Mesenchymal stem cell (in vitro differentiated cells and primary cell): Measurements from ENCODE around the gene C5orf46.

Source experiments
- DNase-seq: peaks from one replicate; pipeline ENCODE4 v3.0.0-alpha.2; 2013
- H2AFZ ChIP-seq: one replicate; pipeline ENCODE4 v1.6.1; 2013; ENCODE audit warnings: low read depth, mild to moderate bottlenecking, control low read depth, inconsistent platforms, low read length, moderate library complexity
- H2AK5ac ChIP-seq: 2 replicates; pipeline ENCODE4 v1.6.1; 2013; ENCODE audit warnings: low read length, moderate library complexity, mild to moderate bottlenecking, inconsistent platforms; ENCODE audit not compliant: severe bottlenecking
- H2BK120ac ChIP-seq: one replicate; pipeline ENCODE4 v1.6.1; 2013; ENCODE audit warnings: low read depth, mild to moderate bottlenecking, inconsistent platforms, low read length, moderate library complexity
- H2BK12ac ChIP-seq, 2 experiments: one replicate each; pipeline ENCODE4 v1.6.1; 2013; ENCODE audit warnings: inconsistent platforms in 2 of 2, low read length in 2 of 2, mild to moderate bottlenecking in 2 of 2, moderate library complexity in 2 of 2, control low read depth in 1 of 2
- H2BK15ac ChIP-seq: one replicate; pipeline ENCODE4 v1.6.1; 2013; ENCODE audit warnings: mild to moderate bottlenecking, low read depth, inconsistent platforms; ENCODE audit not compliant: poor library complexity, severe bottlenecking
- H2BK5ac ChIP-seq: 2 replicates; pipeline ENCODE4 v1.6.1; 2013; ENCODE audit warnings: low read depth, mild to moderate bottlenecking, low read length, control low read depth, inconsistent platforms; ENCODE audit not compliant: poor library complexity, severe bottlenecking
- H3K14ac ChIP-seq, 2 experiments: one replicate each; pipeline ENCODE4 v1.6.1; 2013; ENCODE audit warnings: inconsistent platforms in 2 of 2, low read length in 2 of 2, control low read depth in 1 of 2, mild to moderate bottlenecking in 1 of 2, moderate library complexity in 1 of 2
- H3K18ac ChIP-seq, 2 experiments: one replicate each; pipeline ENCODE4 v1.6.1; 2013; ENCODE audit warnings: inconsistent platforms in 2 of 2, low read length in 2 of 2, control low read depth in 1 of 2, low read depth in 1 of 2, mild to moderate bottlenecking in 1 of 2
- H3K23ac ChIP-seq, 2 experiments: one replicate each; pipeline ENCODE4 v1.6.1; 2013; ENCODE audit warnings: inconsistent platforms in 2 of 2, low read length in 2 of 2, mild to moderate bottlenecking in 2 of 2, moderate library complexity in 2 of 2, control low read depth in 1 of 2
- H3K27ac ChIP-seq: 2 replicates; pipeline ENCODE4 v1.5.1; 2013; ENCODE audit warnings: mild to moderate bottlenecking, moderate library complexity, low read length, control low read depth, inconsistent platforms; ENCODE audit not compliant: poor library complexity, severe bottlenecking
- H3K27me3 ChIP-seq, 2 experiments: 2 replicates each; pipeline versions ENCODE4 v1.6.1 to v1.7.0; 2013; ENCODE audit warnings: low read length in 2 of 2, mild to moderate bottlenecking in 2 of 2, moderate library complexity in 2 of 2, control low read depth in 1 of 2, inconsistent platforms in 1 of 2; ENCODE audit not compliant: control insufficient read depth in 1 of 2, insufficient read depth in 1 of 2
- H3K36me3 ChIP-seq, 2 experiments: 2 replicates each; pipeline versions ENCODE4 v1.6.1 to v1.7.0; 2013; ENCODE audit warnings: low read length in 2 of 2, control low read depth in 1 of 2, inconsistent platforms in 1 of 2, low read depth in 1 of 2, mild to moderate bottlenecking in 1 of 2; ENCODE audit not compliant: insufficient read depth in 2 of 2, control insufficient read depth in 1 of 2
- H3K4ac ChIP-seq, 2 experiments: one replicate each; pipeline ENCODE4 v1.6.1; 2013; ENCODE audit warnings: inconsistent platforms in 2 of 2, low read length in 2 of 2, mild to moderate bottlenecking in 2 of 2, moderate library complexity in 2 of 2, control low read depth in 1 of 2, low read depth in 1 of 2
- H3K4me1 ChIP-seq: 2 replicates; pipeline ENCODE4 v1.6.1; 2013; ENCODE audit warnings: low read depth, low read length, control low read depth; ENCODE audit not compliant: control insufficient read depth, insufficient read depth
- H3K4me2 ChIP-seq: 2 replicates; pipeline ENCODE4 v1.6.1; 2013; ENCODE audit warnings: low read length, mild to moderate bottlenecking, inconsistent platforms; ENCODE audit not compliant: poor library complexity, severe bottlenecking
- H3K4me3 ChIP-seq, 2 experiments: 2 replicates each; pipeline versions ENCODE4 v1.5.1 to v1.7.0; 2013; ENCODE audit warnings: low read length in 2 of 2, mild to moderate bottlenecking in 2 of 2, control low read depth in 1 of 2, low read depth in 1 of 2; ENCODE audit not compliant: insufficient read depth in 1 of 2
- H3K79me1 ChIP-seq: replicated peaks from 2 replicates; pipeline ENCODE4 v1.6.1; 2013; ENCODE audit warnings: mild to moderate bottlenecking, control low read depth, low read length, inconsistent platforms; ENCODE audit not compliant: poor library complexity, severe bottlenecking
- H3K9ac ChIP-seq: 2 replicates; pipeline ENCODE4 v1.7.0; 2013; ENCODE audit warnings: mild to moderate bottlenecking, low read length, moderate library complexity
- H3K9me3 ChIP-seq: 2 replicates; pipeline ENCODE4 v1.7.0; 2013; ENCODE audit warnings: mild to moderate bottlenecking, low read length; ENCODE audit not compliant: control insufficient read depth
- H4K8ac ChIP-seq: one replicate; pipeline ENCODE4 v1.6.1; 2013; ENCODE audit warnings: inconsistent platforms, mild to moderate bottlenecking, low read length, moderate library complexity
- H4K91ac ChIP-seq: one replicate; pipeline ENCODE4 v1.6.1; 2013; ENCODE audit warnings: mild to moderate bottlenecking, low read length, inconsistent platforms
- WGBS: methylation state at CpG from one replicate; pipeline ENCODE4 v1.1.7; 2013; ENCODE audit warnings: mixed read lengths; 5-methylcytosine and 5-hydroxymethylcytosine counted together

C5orf46 gene

GRCh38 chr5:147904110-147904509 is 2.2 kb downstream of the C5orf46 start:
- 93% methylated on average over 4 of the region's 4 CpGs for WGBS
- Histone ChIP-seq H2BK120ac (no peak overlapping the region), H2BK15ac (no peak overlapping the region), H3K4me1 (no peaks in the 10 kb centered on the region), H3K4me3 (no peak overlapping the region), H3K9me3 (no peaks in the 10 kb centered on the region), H3K27me3 (no peaks in the 10 kb centered on the region), H3K14ac (no peak overlapping the region), H2BK12ac (no peak overlapping the region), H3K4me2 (no peak overlapping the region), H3K27ac (no peak overlapping the region), H3K23ac (no peak overlapping the region), H2AFZ (no peak overlapping the region), H2AK5ac (no peak overlapping the region), H4K8ac (no peak overlapping the region), H4K91ac (no peak overlapping the region), H2BK5ac (no peak overlapping the region), H3K79me1 (no peaks in the 10 kb centered on the region), H3K18ac (no peak overlapping the region), H3K36me3 (no peaks in the 10 kb centered on the region), H3K9ac (no peak overlapping the region), H3K4ac (no peak overlapping the region)
- no peak for DNase-seq

GRCh38 chr5:147902609-147903115 is 3.7 kb downstream of the C5orf46 start:
- H3K36me3 ChIP-seq: no peaks in the 10 kb centered on the region
- no peak overlapping the region for H3K4me3 ChIP-seq
- H3K27ac ChIP-seq: no peak overlapping the region
- no peak overlapping the region for H4K91ac ChIP-seq
- H2AK5ac ChIP-seq: no peak overlapping the region
- no peak for DNase-seq
- no peak overlapping the region for H3K9ac ChIP-seq
- no peak overlapping the region for H3K4ac ChIP-seq
- no peaks in the 10 kb centered on the region for H3K27me3 ChIP-seq
- no peak overlapping the region for H3K23ac ChIP-seq
- H3K4me1 ChIP-seq: no peaks in the 10 kb centered on the region
- no peak overlapping the region for H3K18ac ChIP-seq
- no peak overlapping the region for H2AFZ ChIP-seq
- no peak overlapping the region for H3K14ac ChIP-seq
- no peak overlapping the region for H2BK120ac ChIP-seq
- H4K8ac ChIP-seq: no peak overlapping the region
- H2BK15ac ChIP-seq: no peak overlapping the region
- no peaks in the 10 kb centered on the region for H3K9me3 ChIP-seq
- H3K79me1 ChIP-seq: no peaks in the 10 kb centered on the region
- no peak overlapping the region for H2BK12ac ChIP-seq
- no peak overlapping the region for H3K4me2 ChIP-seq
- no peak overlapping the region for H2BK5ac ChIP-seq

- no peak overlapping the region for H2BK120ac ChIP-seq
- no peak overlapping the region for H2BK5ac ChIP-seq
- H3K4ac ChIP-seq: no peak overlapping the region
- no peak overlapping the region for H2BK12ac ChIP-seq
- H3K4me2 ChIP-seq: no peak overlapping the region
- no peaks in the 10 kb centered on the region for H3K27me3 ChIP-seq
- no peak overlapping the region for H3K9ac ChIP-seq
- no peak overlapping the region for H2AFZ ChIP-seq
- H2AK5ac ChIP-seq: no peak overlapping the region
- no peak overlapping the region for H4K91ac ChIP-seq
- no peak overlapping the region for H3K23ac ChIP-seq
- H3K4me3 ChIP-seq: no peak overlapping the region
- no peak for DNase-seq
- no peak overlapping the region for H3K27ac ChIP-seq
- WGBS: 72% methylated on average over 12 of the region's 12 CpGs
- H2BK15ac ChIP-seq: no peak overlapping the region
- no peaks in the 10 kb centered on the region for H3K4me1 ChIP-seq
- no peaks in the 10 kb centered on the region for H3K36me3 ChIP-seq
- H3K79me1 ChIP-seq: no peaks in the 10 kb centered on the region
- H3K9me3 ChIP-seq: no peaks in the 10 kb centered on the region
- no peak overlapping the region for H3K14ac ChIP-seq
- H4K8ac ChIP-seq: no peak overlapping the region
- H3K18ac ChIP-seq: no peak overlapping the region
Observed at GRCh38 chr5:147901599-147902039, 4.7 kb downstream of the C5orf46 start.

GRCh38 chr5:147898875-147899401 is 7.4 kb downstream of the C5orf46 start:
- H2BK12ac ChIP-seq: no peak overlapping the region
- no peaks in the 10 kb centered on the region for H3K79me1 ChIP-seq
- no peak overlapping the region for H4K91ac ChIP-seq
- no peak overlapping the region for H2BK15ac ChIP-seq
- H2AFZ ChIP-seq: no peak overlapping the region
- H3K18ac ChIP-seq: no peak overlapping the region
- H3K4me1 ChIP-seq: no peaks in the 10 kb centered on the region
- no peak overlapping the region for H2BK120ac ChIP-seq
- no peak overlapping the region for H3K9ac ChIP-seq
- H2AK5ac ChIP-seq: no peak overlapping the region
- H3K36me3 ChIP-seq: no peaks in the 10 kb centered on the region
- no peak overlapping the region for H3K4me2 ChIP-seq
- H3K27ac ChIP-seq: no peak overlapping the region
- 100% methylated on average over 3 of the region's 3 CpGs for WGBS
- DNase-seq: no peak
- no peak overlapping the region for H3K14ac ChIP-seq
- H4K8ac ChIP-seq: no peak overlapping the region
- no peak overlapping the region for H3K23ac ChIP-seq
- H2BK5ac ChIP-seq: no peak overlapping the region
- H3K27me3 ChIP-seq: no peaks in the 10 kb centered on the region
- no peak overlapping the region for H3K4me3 ChIP-seq
- no peaks in the 10 kb centered on the region for H3K9me3 ChIP-seq
- H3K4ac ChIP-seq: no peak overlapping the region
